GM12892 (cell line): ENCODE results near the gene LDLRAD3.

Experiments used
- POLR2A ChIP-seq: IDR thresholded peaks from 2 replicates; pipeline ENCODE4 v1.6.1; 2011; ENCODE audit warnings: low read depth, low read length, control low read depth
- POLR2AphosphoS5 ChIP-seq: IDR thresholded peaks from 2 replicates; pipeline ENCODE4 v1.6.1; 2011; ENCODE audit warnings: low read depth, low read length, control low read depth
- TAF1 ChIP-seq: IDR thresholded peaks from 2 replicates; pipeline ENCODE4 v1.6.1; 2011; ENCODE audit warnings: low read depth, mild to moderate bottlenecking, control low read depth, low read length, borderline replicate concordance

DNA sequence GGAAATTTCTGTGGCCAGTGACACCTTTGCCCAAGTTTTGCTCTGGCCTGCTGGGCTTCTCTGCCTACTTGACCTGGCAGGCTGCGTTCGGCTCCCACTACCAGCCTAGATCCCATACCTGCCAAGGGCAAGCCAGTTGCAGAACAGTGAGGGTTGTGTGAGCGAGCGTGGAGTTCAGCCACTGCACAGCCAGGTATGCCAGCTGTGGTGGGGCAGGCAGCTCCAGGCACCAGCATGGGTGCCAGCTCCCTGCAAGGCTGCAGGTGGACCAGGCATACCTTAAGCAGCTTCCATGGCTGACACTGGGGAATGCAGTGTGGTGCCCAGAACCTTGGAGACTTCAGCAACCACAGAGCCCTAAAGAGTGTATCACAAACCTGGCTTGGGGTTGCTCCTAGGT lies 133.5 kb downstream of the LDLRAD3 start:
- TF ChIP-seq POLR2AphosphoS5 (no peak), POLR2A (no peak), TAF1 (no peak)
